HG03575 (cell line): ENCODE measurements around the gene APPBP2.

Source experiments
- ATAC-seq: cut with Tn5 transposase; IDR thresholded peaks from one replicate; pipeline ENCODE4 v1.9.1; 2021; ENCODE audit not compliant: unreplicated experiment, insufficient number of reproducible peaks, low FRiP score; ENCODE audit errors: extremely low read depth

APPBP2 gene

GRCh38 chr17:60416368-60416925 lies 109.6 kb downstream of the APPBP2 start:
- ATAC-seq = no peak

- ATAC-seq = no peak
Measured at GRCh38 chr17:60415146-60415545, 110.9 kb downstream of the APPBP2 start.

- no peak for ATAC-seq
Measured at GRCh38 chr17:60412701-60413100, 113.3 kb downstream of the APPBP2 start.

- no peak for ATAC-seq
Measured at GRCh38 chr17:60410001-60410400, 116.0 kb downstream of the APPBP2 start.

GRCh38 chr17:60406887-60407286 lies 119.2 kb downstream of the APPBP2 start:
- no peak for ATAC-seq

GRCh38 chr17:60403962-60404361 lies 122.1 kb downstream of the APPBP2 start:
- ATAC-seq = no peak

- no peak for ATAC-seq
Measured at GRCh38 chr17:60403523-60403810, 122.6 kb downstream of the APPBP2 start.

GRCh38 chr17:60401819-60402218 lies 124.2 kb downstream of the APPBP2 start:
- no peak for ATAC-seq

GRCh38 chr17:60398227-60398959 lies 127.6 kb downstream of the APPBP2 start:
- ATAC-seq = no peak

- no peak for ATAC-seq
Measured at GRCh38 chr17:60396412-60396811, 129.6 kb downstream of the APPBP2 start.

- ATAC-seq = no peak
Measured at GRCh38 chr17:60395508-60396065, 130.5 kb downstream of the APPBP2 start.

GRCh38 chr17:60393840-60394723 lies 132.0 kb downstream of the APPBP2 start:
- ATAC-seq = no peak
